Heart left ventricle (tissue), 13 donors: ENCODE results near the gene ATP8A1.

Experiments
- POLR2A ChIP-seq, 2 donors: fragments of 450-650 bp; IDR thresholded peaks; one replicate each; pipeline ENCODE4 v1.6.1; 2017; ENCODE audit warnings: antibody characterized with exemption in 2 of 2, mild to moderate bottlenecking in 2 of 2, moderate library complexity in 2 of 2
- TF ChIP-seq, protein P1 (sequence below), 12 donors: fragments of 200-600 bp; sonication (generic) in 4 of 12; IDR thresholded peaks; one replicate each; pipeline versions ENCODE4 v1.5.0 to v1.8.0; 2018 to 2022; ENCODE audit warnings: antibody characterized with exemption in 12 of 12, mild to moderate bottlenecking in 5 of 12
- donor health status: ischemic (EF 13 %, LVEDD 7.1; RV severe dilation, severe dysfunction).
- donor health status: DM: no; HTN: yes; CAD: no.
- donor health status: DM: no; HTN: no; CAD: no.
- donor health status: ischemic (EF 25% LVEDD 6.9; RV normal size, moderate dysfunction).
- donor health status: ischemic (EF 25% LVEDD 5.7; RV mildly dilated, moderate dysfunction).
- donor health status: ischemic (EF 35%, LVEDD 5.7; RV mildly dilated, moderate dysfunction).
- donor health status: nonischemic (EF 11% LVEDD 7.7; RV severe dilation, severe dysfunction).
- donor health status: DM: yes; HTN: yes; CAD: no.
- donor health status: PGD.
- donor health status: ischemic (EF 29% LVEDD 5.4; RV normal size, mild dysfunction).
- donor health status: nonischemic (EF 23%, LVEDD 6.1; RV moderate dilation, normal function).

DNA sequence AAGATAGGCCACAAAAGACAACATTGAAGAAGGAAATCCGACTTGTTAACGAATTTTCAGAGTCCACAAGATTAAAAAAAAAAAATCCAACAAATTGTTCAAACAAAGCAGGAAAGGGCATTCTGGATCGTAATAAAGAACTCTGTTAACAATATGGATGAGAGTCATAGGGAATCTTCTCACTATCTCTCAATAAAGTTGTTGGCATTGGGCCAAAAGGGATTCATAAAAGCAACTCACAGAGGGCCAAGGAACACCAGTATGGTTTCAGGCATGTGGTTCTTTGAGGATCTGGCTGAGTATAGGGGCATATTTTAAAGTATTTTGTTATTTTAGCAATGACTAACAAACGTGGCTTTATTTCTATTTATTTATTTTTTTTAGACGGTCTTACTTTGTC is 210.1 kb downstream of the ATP8A1 start:
- TF ChIP-seq, protein P1, sequence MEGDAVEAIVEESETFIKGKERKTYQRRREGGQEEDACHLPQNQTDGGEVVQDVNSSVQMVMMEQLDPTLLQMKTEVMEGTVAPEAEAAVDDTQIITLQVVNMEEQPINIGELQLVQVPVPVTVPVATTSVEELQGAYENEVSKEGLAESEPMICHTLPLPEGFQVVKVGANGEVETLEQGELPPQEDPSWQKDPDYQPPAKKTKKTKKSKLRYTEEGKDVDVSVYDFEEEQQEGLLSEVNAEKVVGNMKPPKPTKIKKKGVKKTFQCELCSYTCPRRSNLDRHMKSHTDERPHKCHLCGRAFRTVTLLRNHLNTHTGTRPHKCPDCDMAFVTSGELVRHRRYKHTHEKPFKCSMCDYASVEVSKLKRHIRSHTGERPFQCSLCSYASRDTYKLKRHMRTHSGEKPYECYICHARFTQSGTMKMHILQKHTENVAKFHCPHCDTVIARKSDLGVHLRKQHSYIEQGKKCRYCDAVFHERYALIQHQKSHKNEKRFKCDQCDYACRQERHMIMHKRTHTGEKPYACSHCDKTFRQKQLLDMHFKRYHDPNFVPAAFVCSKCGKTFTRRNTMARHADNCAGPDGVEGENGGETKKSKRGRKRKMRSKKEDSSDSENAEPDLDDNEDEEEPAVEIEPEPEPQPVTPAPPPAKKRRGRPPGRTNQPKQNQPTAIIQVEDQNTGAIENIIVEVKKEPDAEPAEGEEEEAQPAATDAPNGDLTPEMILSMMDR (IDR thresholded peaks at IDR 0.05) = no peak
- TF ChIP-seq POLR2A (IDR thresholded peaks at IDR 0.05) = no peak
